Measurements from ENCODE around the gene LY6G5B.

LY6G5B gene

DNA sequence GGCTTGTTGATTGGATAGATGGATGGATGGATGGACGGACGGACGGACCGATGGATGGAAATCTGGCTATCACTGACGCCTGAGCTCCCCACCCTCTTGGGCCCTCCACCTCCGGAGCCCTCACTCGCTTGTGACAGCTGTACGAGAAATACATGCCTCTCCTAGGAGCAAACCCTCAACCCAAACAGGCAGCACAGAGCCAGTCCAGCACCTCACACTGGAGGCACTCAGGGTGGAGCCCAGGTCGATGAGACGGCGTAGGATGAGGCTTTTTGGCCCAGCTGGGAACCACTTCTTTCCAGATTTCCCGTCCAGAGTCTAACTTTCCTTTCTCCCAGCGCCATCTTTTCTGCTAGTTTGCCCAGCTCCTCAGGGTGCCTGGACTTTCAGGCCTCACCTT, 13.8 kb downstream of the LY6G5B start:
- TF ChIP-seq, protein P1, sequence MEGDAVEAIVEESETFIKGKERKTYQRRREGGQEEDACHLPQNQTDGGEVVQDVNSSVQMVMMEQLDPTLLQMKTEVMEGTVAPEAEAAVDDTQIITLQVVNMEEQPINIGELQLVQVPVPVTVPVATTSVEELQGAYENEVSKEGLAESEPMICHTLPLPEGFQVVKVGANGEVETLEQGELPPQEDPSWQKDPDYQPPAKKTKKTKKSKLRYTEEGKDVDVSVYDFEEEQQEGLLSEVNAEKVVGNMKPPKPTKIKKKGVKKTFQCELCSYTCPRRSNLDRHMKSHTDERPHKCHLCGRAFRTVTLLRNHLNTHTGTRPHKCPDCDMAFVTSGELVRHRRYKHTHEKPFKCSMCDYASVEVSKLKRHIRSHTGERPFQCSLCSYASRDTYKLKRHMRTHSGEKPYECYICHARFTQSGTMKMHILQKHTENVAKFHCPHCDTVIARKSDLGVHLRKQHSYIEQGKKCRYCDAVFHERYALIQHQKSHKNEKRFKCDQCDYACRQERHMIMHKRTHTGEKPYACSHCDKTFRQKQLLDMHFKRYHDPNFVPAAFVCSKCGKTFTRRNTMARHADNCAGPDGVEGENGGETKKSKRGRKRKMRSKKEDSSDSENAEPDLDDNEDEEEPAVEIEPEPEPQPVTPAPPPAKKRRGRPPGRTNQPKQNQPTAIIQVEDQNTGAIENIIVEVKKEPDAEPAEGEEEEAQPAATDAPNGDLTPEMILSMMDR (IDR thresholded peaks at IDR 0.05; ENCODE audit: control insufficient read depth, insufficient read depth, low read depth, low read length, missing control alignments): no peak
- no peak overlapping the region for H3K4me3 ChIP-seq (ENCODE audit: control insufficient read depth, low read depth, low read length)
- no peak for DNase-seq (ENCODE audit: low read depth)

DNA sequence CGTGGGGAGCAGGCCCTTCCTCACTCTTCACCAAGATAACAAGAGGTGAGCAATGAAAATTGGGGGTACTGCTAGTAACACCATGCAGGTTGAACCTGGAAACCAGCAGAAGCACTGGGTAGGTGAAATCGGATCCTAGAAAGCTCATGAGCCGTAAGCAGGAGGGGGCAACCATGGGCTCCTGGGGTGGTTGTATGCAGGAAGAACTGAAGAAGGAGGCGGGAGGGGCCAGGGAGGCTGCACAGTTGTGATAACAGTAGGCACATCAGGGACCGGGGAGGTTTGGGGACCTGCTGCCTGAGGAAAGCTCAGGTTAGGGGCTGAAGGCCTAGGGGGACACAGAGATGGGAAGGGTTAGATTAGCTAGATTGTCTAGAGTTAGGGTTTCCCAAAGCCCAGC, 16.7 kb downstream of the LY6G5B start:
- H3K4me3 ChIP-seq (ENCODE audit: control insufficient read depth, low read depth, low read length): no peak overlapping the region
- TF ChIP-seq, protein P1 (IDR thresholded peaks at IDR 0.05; ENCODE audit: control insufficient read depth, insufficient read depth, low read depth, low read length, missing control alignments): no peak
- no peak for DNase-seq (ENCODE audit: low read depth)

DNA sequence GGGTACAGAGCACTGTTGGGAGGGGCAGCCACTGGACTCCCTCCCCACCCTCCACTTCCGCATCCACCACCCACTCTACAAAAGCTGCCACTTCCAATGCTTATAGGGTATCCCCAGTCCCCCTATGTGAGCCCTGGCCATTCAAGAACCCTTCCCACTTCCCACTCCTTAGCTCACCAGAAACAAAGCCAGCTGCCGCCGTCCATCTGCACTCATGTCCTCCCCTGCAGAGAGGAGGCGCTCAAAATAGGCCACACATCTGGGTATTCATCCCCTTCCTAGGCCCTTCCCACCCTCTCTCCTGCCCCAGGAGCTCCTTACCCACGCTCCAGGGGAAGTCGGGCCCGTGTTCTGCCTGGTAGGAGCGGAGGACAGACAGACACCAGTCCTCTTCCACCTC, 17.5 kb downstream of the LY6G5B start:
- TF ChIP-seq, protein P1 (IDR thresholded peaks at IDR 0.05; ENCODE audit: control insufficient read depth, insufficient read depth, low read depth, low read length, missing control alignments): no peak

DNA sequence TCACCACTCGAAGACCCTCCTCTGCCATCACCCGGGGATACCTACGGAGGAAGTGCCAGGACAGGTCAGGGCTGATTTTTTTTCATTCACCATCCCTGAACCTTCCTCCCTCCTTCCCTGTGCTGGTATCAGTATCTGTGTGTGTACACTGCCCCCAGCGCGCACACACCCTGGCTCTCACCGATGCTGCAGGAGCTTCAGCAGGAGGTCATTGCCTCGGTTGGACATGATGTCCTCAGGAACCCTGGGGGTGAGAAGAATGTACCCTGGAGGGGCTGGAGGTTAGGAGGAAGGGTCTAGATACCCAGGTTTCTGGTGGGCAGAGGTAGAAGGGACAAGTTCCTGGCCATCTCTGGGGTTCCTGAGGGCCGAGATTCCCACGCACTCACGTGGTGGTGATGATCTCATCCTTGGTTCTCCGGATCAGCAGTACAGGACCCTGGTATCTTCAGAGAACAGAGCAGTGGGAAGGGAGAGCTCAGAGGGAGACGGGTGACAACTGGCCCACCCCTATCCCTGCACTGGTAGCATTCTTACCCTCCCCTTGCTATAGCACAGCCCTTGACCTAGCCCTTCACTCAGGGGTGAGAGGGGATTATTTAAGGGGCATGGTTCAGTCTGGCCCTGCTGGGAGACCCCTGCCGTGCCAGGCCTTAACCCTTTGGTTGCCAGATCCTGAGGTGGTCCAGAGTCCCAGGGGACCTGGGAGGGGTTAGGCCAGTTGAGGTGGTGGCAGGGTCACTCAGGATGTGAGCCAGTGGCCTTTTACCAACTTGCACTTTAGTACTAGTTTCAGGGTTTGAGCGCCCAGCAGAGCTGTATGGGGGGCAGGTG, 18.3 kb downstream of the LY6G5B start:
- H3K4me3 ChIP-seq (ENCODE audit: control insufficient read depth, low read depth, low read length): no peak overlapping the region
- TF ChIP-seq, protein P1 (IDR thresholded peaks at IDR 0.05; ENCODE audit: control insufficient read depth, insufficient read depth, low read depth, low read length, missing control alignments): no peak

More for the DNA sequence above, 17.5 kb downstream of the LY6G5B start:
- no peak overlapping the region for H3K4me3 ChIP-seq (ENCODE audit: control insufficient read depth, low read depth, low read length)
- DNase-seq (ENCODE audit: low read depth): no peak

DNA sequence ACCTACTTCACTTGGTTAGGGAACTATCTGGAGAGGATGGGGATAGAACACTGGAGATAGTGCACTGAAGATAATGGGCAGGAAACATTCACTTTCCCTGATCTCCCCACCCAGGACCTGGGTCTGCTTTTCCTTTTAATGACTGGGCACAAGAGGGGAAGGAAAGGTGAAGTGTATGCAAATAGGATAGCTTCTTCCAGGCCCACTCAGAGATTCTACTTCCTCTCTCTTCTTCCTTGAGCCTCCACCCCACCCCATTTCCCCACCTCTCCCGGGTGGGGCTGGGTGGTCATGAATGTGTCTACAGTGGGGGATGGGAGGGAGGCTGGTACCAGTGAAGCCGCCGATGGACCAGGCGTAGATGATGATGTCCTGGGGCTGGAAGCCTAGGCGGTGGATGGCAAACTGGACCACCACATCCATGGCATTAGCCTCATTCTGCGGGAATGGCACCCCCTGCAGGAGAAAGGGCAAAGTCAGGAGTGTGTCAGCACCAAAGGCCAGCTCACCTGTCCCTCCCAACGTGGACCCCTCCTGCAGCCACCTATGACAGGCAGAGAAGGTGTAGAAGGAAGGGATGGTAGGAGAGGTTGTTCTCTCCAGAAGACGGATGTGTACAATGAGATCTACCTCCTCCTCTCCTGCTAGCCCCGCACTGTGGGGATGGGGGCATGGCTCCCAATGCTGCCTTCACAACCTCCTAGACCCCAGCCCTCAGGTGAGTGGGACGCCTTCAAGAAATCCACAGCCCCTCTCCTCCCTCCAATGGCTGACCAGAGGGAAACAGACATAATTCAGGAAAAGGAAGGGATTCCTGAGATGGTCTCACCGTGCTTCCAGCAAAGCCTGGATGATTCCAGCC, 19.7 kb downstream of the LY6G5B start:
- TF ChIP-seq, protein P1 (IDR thresholded peaks at IDR 0.05; ENCODE audit: control insufficient read depth, insufficient read depth, low read depth, low read length, missing control alignments): peak; percentile 59

More for the DNA sequence above, 18.3 kb downstream of the LY6G5B start:
- DNase-seq (ENCODE audit: low read depth): no peak

DNA sequence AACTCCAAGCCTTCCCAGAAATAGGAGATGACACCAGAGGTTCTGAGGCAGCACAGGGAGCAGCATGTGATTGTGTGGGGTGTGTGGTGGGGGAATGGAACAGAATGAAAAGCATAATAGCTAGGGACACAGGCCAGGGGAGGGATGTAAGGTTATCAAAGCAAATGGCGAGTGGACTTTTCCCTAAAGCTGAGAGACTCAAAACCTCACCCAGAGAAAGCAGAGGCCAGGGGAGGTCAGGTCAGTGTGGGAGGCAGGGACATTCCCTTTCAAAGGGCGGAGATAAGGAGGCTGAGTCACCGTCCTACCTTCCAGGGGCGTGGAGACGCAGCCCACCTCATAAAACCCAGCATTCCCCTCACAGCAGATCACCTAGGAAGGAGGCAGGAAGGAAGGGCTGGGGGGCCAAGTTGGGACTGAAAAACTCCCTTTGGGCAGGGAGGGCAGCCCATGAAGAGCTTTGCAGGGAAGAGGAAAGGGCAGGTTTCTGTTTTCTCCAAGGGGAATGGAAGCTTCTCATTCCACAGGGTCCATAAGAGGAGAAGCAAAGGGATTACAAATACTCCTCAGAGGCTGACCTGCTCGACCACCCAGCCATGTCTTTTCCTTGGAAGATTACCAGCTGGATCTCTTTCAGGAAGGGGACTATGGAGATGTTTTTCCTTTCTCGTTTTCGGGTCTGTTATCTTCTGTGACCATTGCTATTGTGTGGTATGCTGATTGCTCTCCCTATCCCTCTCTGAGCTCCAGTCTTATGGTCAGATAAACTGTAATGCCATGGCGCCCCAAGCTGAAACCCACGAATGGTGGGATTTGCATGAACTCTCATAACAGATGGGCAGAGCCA, 20.7 kb downstream of the LY6G5B start:
- DNase-seq (ENCODE audit: low read depth): no peak
- TF ChIP-seq, protein P1 (IDR thresholded peaks at IDR 0.05; ENCODE audit: control insufficient read depth, insufficient read depth, low read depth, low read length, missing control alignments): no peak

More for the DNA sequence above, 19.7 kb downstream of the LY6G5B start:
- DNase-seq (ENCODE audit: low read depth): no peak
- H3K4me3 ChIP-seq (ENCODE audit: control insufficient read depth, low read depth, low read length): no peak overlapping the region

More for the DNA sequence above, 20.7 kb downstream of the LY6G5B start:
- no peak overlapping the region for H3K4me3 ChIP-seq (ENCODE audit: control insufficient read depth, low read depth, low read length)
